ENCODE measurements around the gene UNKL. TPM values are rescaled to one million over a fixed set of nuclear protein-coding genes. Genes with fewer than 3 reads are reported as not detected.
A peak's percentile ranks its signal among the peaks of the same experiment; 100 is the strongest.

UNKL gene
- total and polyA plus RNA-seq, 2 donors (not counting 1 experiment from before 2014, with no cell fraction given), result 53.9 to 178 TPM

DNA sequence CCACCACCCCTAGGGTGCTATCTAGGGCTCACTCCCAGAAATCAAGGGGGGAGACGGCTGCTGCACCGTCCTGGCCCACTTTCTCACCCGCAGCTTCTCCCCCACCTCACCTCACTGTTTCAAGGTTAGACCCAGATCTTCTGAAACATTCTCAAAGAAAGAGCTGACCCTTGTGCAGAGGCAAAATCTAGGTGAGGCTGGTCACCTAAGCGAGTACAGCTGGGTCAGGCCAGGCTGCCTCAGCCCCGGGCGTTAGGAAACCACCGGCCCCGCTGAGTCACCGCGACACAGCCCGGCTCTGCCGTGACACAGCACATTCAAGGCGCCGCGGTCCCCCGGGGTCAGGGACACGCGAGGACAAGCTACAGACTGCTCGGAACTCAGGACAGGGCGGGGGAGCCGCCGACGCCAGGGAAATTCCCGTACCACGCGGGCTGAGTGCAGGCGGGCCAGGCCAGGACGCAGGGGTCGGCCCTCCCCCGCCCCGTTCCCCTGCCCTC is 35.6 kb downstream of the UNKL start:
- Mint-ChIP-seq H3K27ac (peak overlapping the region; percentile 16), H3K9me3 (ENCODE audit: insufficient read depth) (no peaks in the 10 kb centered on the region), H3K4me3 (peak overlapping the region; percentile 77), H3K27me3 (no peaks in the 10 kb centered on the region), H3K4me1 (peaks cover 15% of the 10 kb centered on the region)
- peak overlapping the region in 3 of 5 experiments; percentile 39 to 52 (median 51) for H3K4me3 ChIP-seq (ENCODE audit: control extremely low read depth in 1 of 5, extremely low read depth in 1 of 5, insufficient read depth in 1 of 5, low read depth in 2 of 5, low read length in 4 of 5)
- ATAC-seq (ENCODE audit: low read depth) (peak; percentile 55), DNase-seq (peak; percentile 75)
- H4K20me1 ChIP-seq (ENCODE audit: control insufficient read depth, insufficient read depth, low read length, poor library complexity, severe bottlenecking), result peaks cover 94% of the 10 kb centered on the region
- ChIA-PET POLR2A (interaction anchor here (1.5 kb wide), 1 partner anchor 42 kb away, joined by 8 read pairs; the partner anchor contains the start of gene UQCC4), CTCF (interaction anchor here (0.5 to 3.1 kb wide), 2 partner anchors 15 to 34 kb away, joined by 4 to 17 read pairs; no protein-coding TSS in a partner anchor)
- 11% methylated on average over 31 of the region's 31 CpGs for whole genome bisulfite sequencing (ENCODE audit: insufficient coverage)
- intact Hi-C loops (cut with micrococcal nuclease), result loop anchor here (2.0 to 5.0 kb wide), 2 partner anchors 33 to 42 kb away; partner anchors contain the start of genes UNKL and UQCC4
- no peaks in the 10 kb centered on the region for H3K27me3 ChIP-seq (replicated peaks in 1 of 4; ENCODE audit: control extremely low read depth in 1 of 4, control insufficient read depth in 3 of 4, insufficient read depth in 4 of 4, low read length in 3 of 4)
- H3K79me2 ChIP-seq (ENCODE audit: control insufficient read depth, insufficient read depth, low read length), result peaks cover 49% of the 10 kb centered on the region
- H3K9ac ChIP-seq (ENCODE audit: low read length), result peak overlapping the region; percentile 60
- peak overlapping the region in 1 of 2 donors; percentile 33 for H3K27ac ChIP-seq (ENCODE audit: low read length in 2 of 2)
- no peak for TF ChIP-seq CTCF (IDR thresholded peaks at IDR 0.05)
- no peak for TF ChIP-seq EZH2 (IDR thresholded peaks at IDR 0.05; ENCODE audit: borderline replicate concordance, insufficient read depth, low read depth, low read length, poor library complexity, severe bottlenecking)
- H3K4me2 ChIP-seq (replicated peaks; ENCODE audit: low read depth, low read length, poor library complexity, severe bottlenecking), result peak overlapping the region; percentile 92
- no peak overlapping the region for H2AFZ ChIP-seq (ENCODE audit: insufficient read depth, low read depth, low read length, poor library complexity, severe bottlenecking)
- H3K9me3 ChIP-seq (ENCODE audit: control extremely low read depth in 1 of 3, control insufficient read depth in 2 of 3, insufficient read depth in 1 of 3, low read length in 2 of 3), result no peaks in the 10 kb centered on the region
- peaks cover 10 to 14% of the 10 kb centered on the region in 2 donors for H3K4me1 ChIP-seq (ENCODE audit: control insufficient read depth in 2 of 2, insufficient read depth in 2 of 2, low read length in 2 of 2)
- peaks cover 0 to 48% of the 10 kb centered on the region in 2 experiments for H3K36me3 ChIP-seq (replicated peaks in 1 of 2; ENCODE audit: control extremely low read depth in 1 of 2, control insufficient read depth in 1 of 2, extremely low read depth in 1 of 2, insufficient read depth in 2 of 2, low read length in 1 of 2)

GRCh38 chr16:1378087-1378803 is 36.3 kb downstream of the UNKL start:
- Histone ChIP-seq H3K9me3 (ENCODE audit: control extremely low read depth in 1 of 3, control insufficient read depth in 2 of 3, insufficient read depth in 1 of 3, low read length in 2 of 3) (no peaks in the 10 kb centered on the region), H3K79me2 (ENCODE audit: control insufficient read depth, insufficient read depth, low read length) (peaks cover 49% of the 10 kb centered on the region), H2AFZ (ENCODE audit: insufficient read depth, low read depth, low read length, poor library complexity, severe bottlenecking) (no peak overlapping the region), H3K4me3 (ENCODE audit: control extremely low read depth in 1 of 5, extremely low read depth in 1 of 5, insufficient read depth in 1 of 5, low read depth in 2 of 5, low read length in 4 of 5) (no peak overlapping the region), H3K4me2 (replicated peaks; ENCODE audit: low read depth, low read length, poor library complexity, severe bottlenecking) (peak overlapping the region; percentile 92), H3K27me3 (replicated peaks in 1 of 4; ENCODE audit: control extremely low read depth in 1 of 4, control insufficient read depth in 3 of 4, insufficient read depth in 4 of 4, low read length in 3 of 4) (no peaks in the 10 kb centered on the region), H3K36me3 (replicated peaks in 1 of 2; ENCODE audit: control extremely low read depth in 1 of 2, control insufficient read depth in 1 of 2, extremely low read depth in 1 of 2, insufficient read depth in 2 of 2, low read length in 1 of 2) (peaks cover 0 to 44% of the 10 kb centered on the region in 2 experiments), H4K20me1 (ENCODE audit: control insufficient read depth, insufficient read depth, low read length, poor library complexity, severe bottlenecking) (peaks cover 88% of the 10 kb centered on the region), H3K9ac (ENCODE audit: low read length) (no peak overlapping the region), H3K27ac (ENCODE audit: low read length in 2 of 2) (no peak overlapping the region), H3K4me1 (ENCODE audit: control insufficient read depth in 2 of 2, insufficient read depth in 2 of 2, low read length in 2 of 2) (peaks cover 10 to 14% of the 10 kb centered on the region in 2 donors)
- DNase-seq, result no peak
- H3K27me3 Mint-ChIP-seq, result no peaks in the 10 kb centered on the region
- no peak for ATAC-seq (ENCODE audit: low read depth)
- no peaks in the 10 kb centered on the region for H3K9me3 Mint-ChIP-seq (ENCODE audit: insufficient read depth)
- ChIA-PET POLR2A (no interaction called here), CTCF (interaction anchor here (3.1 kb wide), 1 partner anchor 14 kb away, joined by 17 read pairs; no protein-coding TSS in a partner anchor)
- intact Hi-C loops (cut with micrococcal nuclease), result loop anchor here (2.0 to 5.0 kb wide), 2 partner anchors 34 to 43 kb away; partner anchors contain the start of genes UNKL and UQCC4
- peak overlapping the region; percentile 77 for H3K4me3 Mint-ChIP-seq
- H3K4me1 Mint-ChIP-seq, result peaks cover 15% of the 10 kb centered on the region
- peak overlapping the region; percentile 61 for H3K27ac Mint-ChIP-seq
- WGBS (ENCODE audit: insufficient coverage), result 96% methylated on average over 25 of the region's 25 CpGs
- TF ChIP-seq CTCF (IDR thresholded peaks at IDR 0.05), result no peak

Data from B cell (primary cell).